Measurements from ENCODE around the gene ITGAL. TPM values are rescaled to one million over a fixed set of nuclear protein-coding genes. Genes with fewer than 3 reads are reported as not detected.

ITGAL gene
- total RNA-seq, 1 donor from 2014 or later: not detected

DNA sequence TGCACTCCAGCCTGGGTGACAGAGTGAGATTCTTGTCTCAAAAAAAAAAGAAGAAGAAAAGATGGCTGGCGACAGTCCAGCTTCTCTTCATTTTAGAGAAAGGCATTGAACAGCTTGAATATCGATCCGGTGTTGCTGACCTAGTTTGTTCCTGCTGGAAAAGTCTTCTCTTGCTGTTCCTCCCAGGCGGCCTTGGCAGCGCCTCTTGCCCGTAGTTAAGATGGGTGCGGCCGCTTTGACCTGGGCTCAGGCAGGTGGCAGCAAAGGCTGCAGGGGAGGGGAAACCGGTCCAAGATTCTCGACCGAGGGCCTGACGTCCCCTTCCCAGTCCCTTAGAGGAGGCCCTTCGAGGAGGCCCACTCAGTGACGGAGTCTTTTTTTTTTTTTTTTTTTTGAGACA, 89.5 kb downstream of the ITGAL start:
- Mint-ChIP-seq H3K36me3 (ENCODE audit: low read depth) (no peaks in the 10 kb centered on the region), H3K4me3 (ENCODE audit: unreplicated experiment) (no peak overlapping the region), H3K27ac (ENCODE audit: unreplicated experiment) (no peak overlapping the region), H3K27me3 (ENCODE audit: low read depth) (no peaks in the 10 kb centered on the region), H3K4me1 (ENCODE audit: low read depth) (peaks cover 12% of the 10 kb centered on the region), H3K9me3 (ENCODE audit: low read depth) (no peaks in the 10 kb centered on the region)
- TF ChIP-seq, protein P1, sequence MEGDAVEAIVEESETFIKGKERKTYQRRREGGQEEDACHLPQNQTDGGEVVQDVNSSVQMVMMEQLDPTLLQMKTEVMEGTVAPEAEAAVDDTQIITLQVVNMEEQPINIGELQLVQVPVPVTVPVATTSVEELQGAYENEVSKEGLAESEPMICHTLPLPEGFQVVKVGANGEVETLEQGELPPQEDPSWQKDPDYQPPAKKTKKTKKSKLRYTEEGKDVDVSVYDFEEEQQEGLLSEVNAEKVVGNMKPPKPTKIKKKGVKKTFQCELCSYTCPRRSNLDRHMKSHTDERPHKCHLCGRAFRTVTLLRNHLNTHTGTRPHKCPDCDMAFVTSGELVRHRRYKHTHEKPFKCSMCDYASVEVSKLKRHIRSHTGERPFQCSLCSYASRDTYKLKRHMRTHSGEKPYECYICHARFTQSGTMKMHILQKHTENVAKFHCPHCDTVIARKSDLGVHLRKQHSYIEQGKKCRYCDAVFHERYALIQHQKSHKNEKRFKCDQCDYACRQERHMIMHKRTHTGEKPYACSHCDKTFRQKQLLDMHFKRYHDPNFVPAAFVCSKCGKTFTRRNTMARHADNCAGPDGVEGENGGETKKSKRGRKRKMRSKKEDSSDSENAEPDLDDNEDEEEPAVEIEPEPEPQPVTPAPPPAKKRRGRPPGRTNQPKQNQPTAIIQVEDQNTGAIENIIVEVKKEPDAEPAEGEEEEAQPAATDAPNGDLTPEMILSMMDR (IDR thresholded peaks at IDR 0.05): no peak
- no peak for DNase-seq (ENCODE audit: low spot score)

DNA sequence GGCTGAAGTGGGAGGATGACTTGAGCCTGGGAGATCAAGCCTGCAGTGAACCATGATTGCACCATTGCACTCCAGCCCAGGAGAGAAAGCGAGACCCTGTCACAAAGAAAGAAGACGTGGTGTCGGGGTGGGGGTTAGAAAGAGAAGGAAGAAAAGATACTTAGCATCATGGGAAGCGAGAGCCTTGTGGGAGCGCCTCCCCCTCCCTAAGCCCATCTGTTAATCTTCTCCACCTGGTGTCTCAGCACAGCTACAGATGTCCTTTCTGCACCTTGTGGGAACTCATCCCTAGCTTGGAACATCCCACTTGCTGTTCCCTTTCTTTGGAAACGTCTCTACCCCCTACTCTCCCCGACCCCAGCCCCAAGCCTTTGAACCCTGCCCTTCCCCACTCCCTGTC, 93.0 kb downstream of the ITGAL start:
- TF ChIP-seq, protein P1 (IDR thresholded peaks at IDR 0.05): no peak
- no peaks in the 10 kb centered on the region for H3K9me3 Mint-ChIP-seq (ENCODE audit: low read depth)
- H3K27me3 Mint-ChIP-seq (ENCODE audit: low read depth): no peaks in the 10 kb centered on the region
- H3K4me1 Mint-ChIP-seq (ENCODE audit: low read depth): peaks cover 3% of the 10 kb centered on the region
- H3K27ac Mint-ChIP-seq (ENCODE audit: unreplicated experiment): no peak overlapping the region
- H3K36me3 Mint-ChIP-seq (ENCODE audit: low read depth): no peaks in the 10 kb centered on the region
- no peak overlapping the region for H3K4me3 Mint-ChIP-seq (ENCODE audit: unreplicated experiment)
- DNase-seq (ENCODE audit: low spot score): no peak

DNA sequence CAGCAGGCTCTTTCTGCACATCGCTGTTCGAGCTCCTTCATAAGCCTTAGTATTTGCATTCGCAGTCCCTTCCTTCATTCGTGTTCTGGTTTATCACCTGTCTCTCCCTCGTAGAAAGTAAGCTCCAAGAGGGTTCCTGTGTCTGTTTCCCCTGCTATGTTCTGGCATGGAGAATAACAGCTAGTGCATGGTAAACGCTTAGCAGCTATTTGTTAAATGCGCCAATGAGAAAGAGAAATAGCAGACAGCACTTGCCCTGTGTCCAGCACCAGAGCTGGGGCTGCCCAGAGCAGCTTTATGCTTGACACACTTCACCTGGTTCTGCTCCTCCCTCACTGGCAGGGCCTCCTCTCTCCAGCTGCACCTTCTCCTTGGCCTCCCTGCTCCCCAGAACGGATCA, 93.4 kb downstream of the ITGAL start:
- H3K27ac Mint-ChIP-seq (ENCODE audit: unreplicated experiment): no peak overlapping the region
- TF ChIP-seq, protein P1 (IDR thresholded peaks at IDR 0.05): no peak
- H3K27me3 Mint-ChIP-seq (ENCODE audit: low read depth): no peaks in the 10 kb centered on the region
- no peak for DNase-seq (ENCODE audit: low spot score)
- H3K36me3 Mint-ChIP-seq (ENCODE audit: low read depth): no peaks in the 10 kb centered on the region
- H3K4me3 Mint-ChIP-seq (ENCODE audit: unreplicated experiment): no peak overlapping the region
- H3K9me3 Mint-ChIP-seq (ENCODE audit: low read depth): no peaks in the 10 kb centered on the region
- peaks cover 6% of the 10 kb centered on the region for H3K4me1 Mint-ChIP-seq (ENCODE audit: low read depth)

DNA sequence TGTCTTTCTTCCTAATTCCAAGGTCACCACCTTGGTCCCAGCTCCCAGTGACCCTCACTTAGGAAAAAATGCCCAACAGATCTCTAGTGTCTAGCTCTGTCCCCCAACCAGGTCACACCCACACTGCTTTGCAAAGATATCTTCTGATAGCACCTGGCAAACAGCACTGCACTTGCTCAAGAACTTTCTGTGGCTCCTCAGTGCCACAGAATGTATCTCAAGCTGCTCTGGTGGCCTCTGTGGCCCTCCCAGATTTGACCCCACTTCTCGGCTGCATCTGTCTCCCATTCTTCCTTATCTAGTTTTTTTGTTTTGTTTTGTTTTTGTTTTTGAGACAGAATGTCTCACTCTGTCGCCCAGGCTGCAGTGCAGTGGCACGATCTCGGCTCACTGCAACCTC, 94.0 kb downstream of the ITGAL start:
- H3K4me1 Mint-ChIP-seq (ENCODE audit: low read depth): peaks cover 9% of the 10 kb centered on the region
- no peak overlapping the region for H3K4me3 Mint-ChIP-seq (ENCODE audit: unreplicated experiment)
- no peaks in the 10 kb centered on the region for H3K36me3 Mint-ChIP-seq (ENCODE audit: low read depth)
- no peaks in the 10 kb centered on the region for H3K27me3 Mint-ChIP-seq (ENCODE audit: low read depth)
- H3K27ac Mint-ChIP-seq (ENCODE audit: unreplicated experiment): no peak overlapping the region
- DNase-seq (ENCODE audit: low spot score): no peak
- no peaks in the 10 kb centered on the region for H3K9me3 Mint-ChIP-seq (ENCODE audit: low read depth)
- TF ChIP-seq, protein P1 (IDR thresholded peaks at IDR 0.05): no peak

DNA sequence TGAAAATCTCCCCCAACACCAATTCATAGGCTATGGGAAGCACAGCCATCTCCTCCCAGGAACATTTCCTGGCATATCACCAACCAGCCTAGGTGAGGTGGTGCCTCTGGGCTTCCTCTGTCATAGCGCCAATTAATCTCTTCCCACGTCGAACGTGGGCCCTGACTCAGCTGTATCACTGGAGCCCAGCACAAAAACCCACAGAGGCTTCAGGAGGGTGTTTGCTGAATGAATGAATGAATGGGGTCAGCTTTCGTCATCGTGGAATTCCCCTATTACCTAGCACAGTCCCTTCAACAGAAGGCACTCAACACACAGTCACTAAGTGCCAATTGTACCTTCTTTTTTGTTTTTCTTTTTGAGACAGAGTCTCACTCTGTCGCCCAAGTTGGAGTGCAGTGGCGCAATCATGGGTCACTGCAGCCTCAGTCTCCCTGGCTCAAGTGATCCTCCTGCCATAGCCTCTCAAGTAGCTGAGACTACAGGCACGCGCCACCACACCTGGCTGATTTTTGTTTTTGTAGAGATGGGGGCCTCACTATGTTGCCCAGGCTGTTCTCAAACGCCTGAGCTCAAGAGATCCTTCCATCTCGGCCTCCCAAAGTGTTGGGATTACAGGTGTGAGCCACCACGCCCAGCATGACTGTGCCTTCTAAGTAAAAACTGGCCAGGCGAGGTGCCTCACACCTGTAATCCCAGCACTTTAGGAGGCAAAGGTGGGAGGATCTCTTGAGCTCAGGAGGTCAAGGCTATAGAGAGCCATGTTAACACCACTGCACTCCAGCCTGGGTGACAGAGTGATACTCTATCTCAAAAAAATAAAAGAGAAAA, 94.8 kb downstream of the ITGAL start:
- Mint-ChIP-seq H3K4me1 (ENCODE audit: low read depth) (peaks cover 13% of the 10 kb centered on the region), H3K36me3 (ENCODE audit: low read depth) (no peaks in the 10 kb centered on the region), H3K27ac (ENCODE audit: unreplicated experiment) (no peak overlapping the region), H3K27me3 (ENCODE audit: low read depth) (no peaks in the 10 kb centered on the region), H3K9me3 (ENCODE audit: low read depth) (no peaks in the 10 kb centered on the region), H3K4me3 (ENCODE audit: unreplicated experiment) (no peak overlapping the region)
- DNase-seq (ENCODE audit: low spot score): no peak
- TF ChIP-seq, protein P1 (IDR thresholded peaks at IDR 0.05): no peak

Data from chondrocyte (in vitro differentiated cells).